GM18861 (cell line): ENCODE results near the gene DOC2B.

Source experiments
- ATAC-seq: cut with Tn5 transposase; IDR thresholded peaks from one replicate; pipeline ENCODE4 v1.9.1; 2021; ENCODE audit not compliant: unreplicated experiment

Gene DOC2B

GRCh38 chr17:164303-165235, 16.9 kb downstream of the DOC2B start:
- no peak for ATAC-seq

- ATAC-seq: no peak
Observed at GRCh38 chr17:163514-164098, 17.8 kb downstream of the DOC2B start.

- no peak for ATAC-seq
Observed at GRCh38 chr17:162689-163088, 18.8 kb downstream of the DOC2B start.

GRCh38 chr17:161481-161880, 20.0 kb downstream of the DOC2B start:
- ATAC-seq: no peak

GRCh38 chr17:160336-160735, 21.1 kb downstream of the DOC2B start:
- ATAC-seq: no peak

GRCh38 chr17:159609-160008, 21.8 kb downstream of the DOC2B start:
- ATAC-seq: no peak

GRCh38 chr17:158379-158778, 23.1 kb downstream of the DOC2B start:
- ATAC-seq: no peak

GRCh38 chr17:157901-158300, 23.5 kb downstream of the DOC2B start:
- no peak for ATAC-seq

- no peak for ATAC-seq
Observed at GRCh38 chr17:156946-157345, 24.5 kb downstream of the DOC2B start.

- no peak for ATAC-seq
Observed at GRCh38 chr17:156094-156621, 25.3 kb downstream of the DOC2B start.

- ATAC-seq: no peak
Observed at GRCh38 chr17:155576-155975, 25.9 kb downstream of the DOC2B start.

GRCh38 chr17:153851-154250, 27.6 kb downstream of the DOC2B start:
- no peak for ATAC-seq

GRCh38 chr17:152860-153420, 28.5 kb downstream of the DOC2B start:
- ATAC-seq: no peak

- ATAC-seq: no peak
Observed at GRCh38 chr17:151886-152859, 29.3 kb downstream of the DOC2B start.

GRCh38 chr17:151004-151403, 30.4 kb downstream of the DOC2B start:
- no peak for ATAC-seq

- no peak for ATAC-seq
Observed at GRCh38 chr17:149897-150584, 31.4 kb downstream of the DOC2B start.

- ATAC-seq: no peak
Observed at GRCh38 chr17:149231-149630, 32.2 kb downstream of the DOC2B start.

- ATAC-seq: no peak
Observed at GRCh38 chr17:148757-149156, 32.7 kb downstream of the DOC2B start.

- ATAC-seq: no peak
Observed at GRCh38 chr17:147796-148740, 33.4 kb downstream of the DOC2B start.
